H1 (cell line): ENCODE data around the gene EZH2.

Experiments
- CBX5 ChIP-seq: fragments of 300-800, 300-1000 bp; sonication (generic); IDR thresholded peaks from 2 replicates; pipeline ENCODE4 v1.7.1; 2016; ENCODE audit warnings: antibody characterized with exemption, low read length, low read depth
- CHD1 ChIP-seq: IDR thresholded peaks from 2 replicates; pipeline ENCODE4 v1.6.1; 2012; ENCODE audit warnings: low read depth, low read length, improper control_type of control experiment
- JUN ChIP-seq: IDR thresholded peaks from 2 replicates; pipeline ENCODE4 v1.6.1; 2011; ENCODE audit warnings: low read depth, mild to moderate bottlenecking, improper control_type of control experiment, low read length
- KDM5A ChIP-seq: fragments of 200-600 bp; IDR thresholded peaks from 2 replicates; pipeline ENCODE4 v1.7.1; 2012; ENCODE audit warnings: mild to moderate bottlenecking, low read length, inconsistent platforms, mixed read lengths
- MAFK ChIP-seq: IDR thresholded peaks from 2 replicates; pipeline ENCODE4 v1.6.1; 2012; ENCODE audit warnings: low read depth, mild to moderate bottlenecking, improper control_type of control experiment, low read length
- RNF2 ChIP-seq: fragments of 200-900, 300-1000 bp; sonication (generic); IDR thresholded peaks from 2 replicates; pipeline ENCODE4 v1.7.1; 2016; ENCODE audit warnings: borderline replicate concordance, low read depth, mild to moderate bottlenecking, antibody characterized with exemption, low read length; ENCODE audit not compliant: poor library complexity, severe bottlenecking; ENCODE audit errors: missing control alignments
- SIN3A ChIP-seq, 2 experiments: IDR thresholded peaks in 1 of 2; conservative IDR thresholded peaks in 1 of 2; 2 replicates each; pipeline ENCODE4 v1.6.1; 2011 to 2012; ENCODE audit warnings: low read length in 2 of 2, improper control_type of control experiment in 1 of 2, low read depth in 1 of 2, mild to moderate bottlenecking in 1 of 2
- TBP ChIP-seq: IDR thresholded peaks from 2 replicates; pipeline ENCODE4 v1.6.1; 2011; ENCODE audit warnings: low read depth, low read length, improper control_type of control experiment
- ZNF274 ChIP-seq: IDR thresholded peaks from 2 replicates; pipeline ENCODE4 v1.7.0; 2012; ENCODE audit warnings: low read length, borderline replicate concordance; ENCODE audit errors: extremely low read depth
- TF ChIP-seq, protein P1 (sequence below), 3 experiments: IDR thresholded peaks; 1 replicate in 2 of 3; 2 replicates in 1 of 3; pipeline versions ENCODE4 v1.5.1 to v1.6.1; 2011; ENCODE audit warnings: low read length in 3 of 3, mild to moderate bottlenecking in 3 of 3, inconsistent platforms in 2 of 3, low read depth in 1 of 3, moderate library complexity in 1 of 3; ENCODE audit not compliant: insufficient read depth in 1 of 3; ENCODE audit errors: control extremely low read depth in 1 of 3

DNA sequence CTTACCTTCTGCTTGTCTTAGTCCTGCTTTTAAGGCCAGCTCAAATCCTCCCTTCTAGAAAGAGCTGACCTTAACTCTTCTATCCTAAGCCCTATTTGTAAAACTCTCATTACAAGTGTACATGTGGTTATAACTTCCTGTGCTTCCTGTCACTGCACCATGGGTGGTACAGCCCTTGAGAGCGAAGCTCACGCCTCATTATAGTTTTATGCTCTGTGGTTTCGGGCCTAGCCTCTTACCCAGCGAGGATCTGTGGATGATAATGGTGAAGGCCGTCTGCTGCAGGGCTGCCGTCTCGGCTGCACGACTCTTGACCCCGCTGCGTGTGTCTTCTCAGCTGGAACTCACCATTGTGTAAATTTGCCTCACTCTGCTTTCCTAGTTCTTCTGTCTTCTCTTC is 110.8 kb downstream of the EZH2 start:
- TF ChIP-seq RNF2 = no peak
- TF ChIP-seq ZNF274 = no peak
- TF ChIP-seq, protein P1, sequence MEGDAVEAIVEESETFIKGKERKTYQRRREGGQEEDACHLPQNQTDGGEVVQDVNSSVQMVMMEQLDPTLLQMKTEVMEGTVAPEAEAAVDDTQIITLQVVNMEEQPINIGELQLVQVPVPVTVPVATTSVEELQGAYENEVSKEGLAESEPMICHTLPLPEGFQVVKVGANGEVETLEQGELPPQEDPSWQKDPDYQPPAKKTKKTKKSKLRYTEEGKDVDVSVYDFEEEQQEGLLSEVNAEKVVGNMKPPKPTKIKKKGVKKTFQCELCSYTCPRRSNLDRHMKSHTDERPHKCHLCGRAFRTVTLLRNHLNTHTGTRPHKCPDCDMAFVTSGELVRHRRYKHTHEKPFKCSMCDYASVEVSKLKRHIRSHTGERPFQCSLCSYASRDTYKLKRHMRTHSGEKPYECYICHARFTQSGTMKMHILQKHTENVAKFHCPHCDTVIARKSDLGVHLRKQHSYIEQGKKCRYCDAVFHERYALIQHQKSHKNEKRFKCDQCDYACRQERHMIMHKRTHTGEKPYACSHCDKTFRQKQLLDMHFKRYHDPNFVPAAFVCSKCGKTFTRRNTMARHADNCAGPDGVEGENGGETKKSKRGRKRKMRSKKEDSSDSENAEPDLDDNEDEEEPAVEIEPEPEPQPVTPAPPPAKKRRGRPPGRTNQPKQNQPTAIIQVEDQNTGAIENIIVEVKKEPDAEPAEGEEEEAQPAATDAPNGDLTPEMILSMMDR (IDR thresholded peaks at IDR 0.05; ENCODE audit: control extremely low read depth in 1 of 3, insufficient read depth in 1 of 3, low read depth in 1 of 3, low read length in 3 of 3) = no peak
- TF ChIP-seq JUN = no peak
- no peak for TF ChIP-seq MAFK
- TF ChIP-seq KDM5A = no peak
- no peak for TF ChIP-seq SIN3A (conservative IDR thresholded peaks at IDR 0.05 in 1 of 2, IDR thresholded peaks at IDR 0.05 in 1 of 2; ENCODE audit: low read depth in 1 of 2, low read length in 2 of 2)
- no peak for TF ChIP-seq TBP
- no peak for TF ChIP-seq CBX5
- no peak for TF ChIP-seq CHD1
